ENCODE data around the gene AFF2. TPM values are rescaled to one million over a fixed set of nuclear protein-coding genes. Genes with fewer than 3 reads are reported as not detected.

Gene AFF2
- total RNA-seq, 4 donors from 2014 or later = 2.8 to 25.8 (median 8.6) TPM

DNA sequence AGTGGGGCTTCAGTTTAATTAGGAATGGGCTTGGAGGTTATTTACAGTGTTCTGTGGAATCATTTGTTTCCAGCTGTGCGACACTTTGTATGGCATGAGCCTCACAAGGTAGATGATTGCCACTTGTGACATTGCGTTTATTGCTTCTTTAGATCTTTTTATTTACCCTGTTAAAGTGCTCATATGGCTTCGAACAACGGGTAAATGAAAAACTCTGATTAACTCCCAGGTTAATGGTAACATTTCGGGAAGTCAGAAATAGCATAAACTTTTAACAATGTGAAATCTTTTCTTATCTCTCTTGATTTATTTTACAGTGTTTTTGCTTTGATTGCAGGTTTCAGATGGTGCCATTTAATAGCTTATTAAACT lies 510.4 kb downstream of the AFF2 start:
- TF ChIP-seq, protein P1, sequence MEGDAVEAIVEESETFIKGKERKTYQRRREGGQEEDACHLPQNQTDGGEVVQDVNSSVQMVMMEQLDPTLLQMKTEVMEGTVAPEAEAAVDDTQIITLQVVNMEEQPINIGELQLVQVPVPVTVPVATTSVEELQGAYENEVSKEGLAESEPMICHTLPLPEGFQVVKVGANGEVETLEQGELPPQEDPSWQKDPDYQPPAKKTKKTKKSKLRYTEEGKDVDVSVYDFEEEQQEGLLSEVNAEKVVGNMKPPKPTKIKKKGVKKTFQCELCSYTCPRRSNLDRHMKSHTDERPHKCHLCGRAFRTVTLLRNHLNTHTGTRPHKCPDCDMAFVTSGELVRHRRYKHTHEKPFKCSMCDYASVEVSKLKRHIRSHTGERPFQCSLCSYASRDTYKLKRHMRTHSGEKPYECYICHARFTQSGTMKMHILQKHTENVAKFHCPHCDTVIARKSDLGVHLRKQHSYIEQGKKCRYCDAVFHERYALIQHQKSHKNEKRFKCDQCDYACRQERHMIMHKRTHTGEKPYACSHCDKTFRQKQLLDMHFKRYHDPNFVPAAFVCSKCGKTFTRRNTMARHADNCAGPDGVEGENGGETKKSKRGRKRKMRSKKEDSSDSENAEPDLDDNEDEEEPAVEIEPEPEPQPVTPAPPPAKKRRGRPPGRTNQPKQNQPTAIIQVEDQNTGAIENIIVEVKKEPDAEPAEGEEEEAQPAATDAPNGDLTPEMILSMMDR (IDR thresholded peaks at IDR 0.05; ENCODE audit: low read depth) = no peak

DNA sequence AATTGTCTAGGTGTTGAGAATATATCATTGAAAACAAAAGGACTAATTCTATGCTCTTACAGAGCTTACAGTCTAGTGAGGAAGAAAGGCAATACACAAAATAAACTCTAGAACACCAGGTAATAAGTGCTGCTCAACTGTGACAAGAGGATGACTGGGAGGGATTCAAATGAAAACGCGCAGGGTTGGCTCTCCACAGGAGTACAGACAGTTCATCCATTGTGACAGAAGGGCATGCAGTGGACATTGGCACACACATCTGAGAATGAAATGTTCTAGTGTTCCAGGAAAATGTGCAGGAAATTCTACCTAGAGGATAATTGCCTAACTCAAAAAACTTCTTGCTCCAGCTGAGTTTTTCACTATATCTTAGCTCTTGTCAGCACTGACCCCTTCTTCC lies 512.7 kb downstream of the AFF2 start:
- TF ChIP-seq, protein P1 (IDR thresholded peaks at IDR 0.05; ENCODE audit: low read depth) = no peak

DNA sequence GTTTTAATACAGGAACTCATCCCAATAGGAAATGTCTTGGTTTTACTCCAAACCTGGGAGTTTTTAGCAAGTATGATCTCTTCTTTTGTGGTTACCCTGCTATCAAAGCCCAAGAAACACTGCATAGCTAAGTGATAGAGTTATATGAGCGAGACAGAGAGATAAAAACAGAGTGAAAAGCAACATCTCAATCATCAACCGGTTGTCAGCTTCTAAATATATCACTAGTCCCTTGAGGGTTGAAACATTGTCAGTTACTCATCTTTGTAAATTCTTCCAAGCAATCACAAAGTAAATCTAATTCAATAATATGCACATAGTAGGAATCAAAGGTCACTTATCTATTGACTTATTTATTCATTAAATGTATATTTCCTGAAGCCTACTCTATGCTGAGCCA lies 520.7 kb downstream of the AFF2 start:
- TF ChIP-seq, protein P1 (IDR thresholded peaks at IDR 0.05; ENCODE audit: low read depth) = no peak

DNA sequence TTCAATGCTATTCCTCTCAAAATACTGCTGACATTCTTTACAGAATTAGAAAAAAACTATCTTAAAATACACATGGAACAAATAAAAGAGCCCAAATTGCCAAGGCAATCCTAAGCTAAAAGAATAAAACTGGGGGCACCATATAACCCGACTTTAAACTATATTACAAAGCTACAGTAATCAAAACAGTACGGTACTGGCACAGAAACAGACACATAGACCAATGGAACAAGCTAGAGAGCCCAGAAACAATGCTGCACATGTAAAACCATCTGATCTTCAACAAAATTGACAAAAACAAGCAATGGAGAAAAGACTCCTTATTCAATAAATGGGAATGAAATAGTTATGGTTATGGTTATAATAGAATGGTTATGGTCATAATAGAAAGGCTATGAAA lies 522.1 kb downstream of the AFF2 start:
- TF ChIP-seq, protein P1 (IDR thresholded peaks at IDR 0.05; ENCODE audit: low read depth) = no peak

DNA sequence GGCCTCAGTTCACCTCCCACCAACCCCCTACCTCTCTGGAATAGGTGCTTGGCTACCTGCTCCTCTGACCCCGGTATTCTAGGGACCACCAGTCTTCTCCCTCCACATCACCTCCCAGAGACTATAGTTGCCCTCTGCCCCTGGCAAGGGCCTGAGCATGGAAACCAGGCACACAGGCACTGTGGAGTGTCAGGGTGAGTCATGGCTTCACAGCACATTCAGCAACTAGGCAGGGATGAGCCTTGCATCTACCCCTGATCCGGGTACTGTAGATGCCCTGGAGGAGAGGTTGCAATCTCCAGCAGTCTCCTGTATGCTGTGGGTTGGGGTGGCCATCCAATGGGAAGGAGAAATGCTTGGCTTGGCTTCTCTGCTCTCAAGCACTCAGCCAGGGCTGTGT lies 532.0 kb downstream of the AFF2 start:
- TF ChIP-seq, protein P1 (IDR thresholded peaks at IDR 0.05; ENCODE audit: low read depth) = no peak

DNA sequence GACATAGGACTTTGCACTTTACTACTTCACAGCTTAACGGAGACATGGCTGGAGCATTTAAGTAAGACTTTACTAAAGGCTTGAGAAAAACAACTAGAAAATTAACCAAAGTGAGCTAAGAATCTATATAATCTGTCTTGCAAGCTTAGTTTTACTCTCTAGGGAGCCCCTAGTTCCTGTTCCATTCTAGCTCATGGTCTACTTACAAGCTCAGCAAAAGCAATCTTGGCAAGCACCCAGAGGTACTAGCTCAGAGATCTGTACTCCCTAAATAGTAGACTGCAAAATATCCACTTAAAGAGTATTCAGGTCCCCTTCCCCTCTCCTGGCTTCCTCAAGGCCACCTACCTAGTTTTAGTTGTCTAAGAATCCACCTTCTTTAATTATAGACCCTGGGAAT lies 535.7 kb downstream of the AFF2 start:
- TF ChIP-seq, protein P1 (IDR thresholded peaks at IDR 0.05; ENCODE audit: low read depth) = no peak

DNA sequence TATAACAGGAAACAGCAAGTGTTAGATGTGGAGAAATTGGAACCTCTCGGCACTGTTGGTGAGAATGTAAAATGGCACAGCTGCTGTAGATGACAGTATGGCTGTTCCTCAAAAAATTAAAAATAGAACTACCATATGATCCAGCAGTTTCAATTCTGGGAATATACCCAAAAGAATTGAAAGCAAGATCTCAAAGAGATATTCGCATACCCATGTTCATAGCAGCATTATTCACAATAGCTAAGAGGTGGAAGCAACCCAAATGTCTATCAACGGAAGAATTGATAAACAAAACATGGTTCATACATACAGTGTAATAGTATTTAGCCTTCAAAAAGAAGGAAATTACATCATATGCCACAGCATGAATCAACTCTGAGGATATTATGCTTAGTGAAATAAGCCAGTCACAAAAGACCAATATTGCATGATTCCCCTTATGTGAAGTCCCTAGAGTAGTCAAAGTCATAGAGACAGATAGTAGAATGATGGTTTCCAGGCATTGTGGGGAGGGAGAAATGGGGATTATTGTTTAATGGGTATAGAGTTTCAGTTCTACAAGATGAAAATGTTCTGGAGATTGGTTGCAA lies 537.0 kb downstream of the AFF2 start:
- TF ChIP-seq, protein P1 (IDR thresholded peaks at IDR 0.05; ENCODE audit: low read depth) = no peak
